H9 (cell line): ENCODE results near the gene TSPAN17. TPM values are rescaled to one million over a fixed set of nuclear protein-coding genes. Genes with fewer than 3 reads are reported as not detected.

Source experiments
- DNase-seq: peaks from one replicate; pipeline ENCODE4 v3.0.0-alpha.2; 2017
- H2AFZ ChIP-seq: one replicate; pipeline ENCODE4 v1.6.1; 2013; ENCODE audit warnings: mild to moderate bottlenecking, low read length, control low read depth, moderate library complexity
- H2AK5ac ChIP-seq: 2 replicates; pipeline ENCODE4 v1.6.1; 2013; ENCODE audit warnings: low read length, control low read depth, mixed read lengths; ENCODE audit not compliant: insufficient read length
- H2BK120ac ChIP-seq: one replicate; pipeline ENCODE4 v1.6.1; 2013; ENCODE audit warnings: low read depth, mild to moderate bottlenecking, low read length, control low read depth, inconsistent platforms; ENCODE audit not compliant: poor library complexity, severe bottlenecking
- H2BK12ac ChIP-seq: 2 replicates; pipeline ENCODE4 v1.6.1; 2013; ENCODE audit warnings: low read length, control low read depth, mixed read lengths, low read depth; ENCODE audit not compliant: insufficient read length
- H2BK15ac ChIP-seq: 2 replicates; pipeline ENCODE4 v1.6.1; 2013; ENCODE audit warnings: low read depth, low read length, control low read depth
- H2BK20ac ChIP-seq: one replicate; pipeline ENCODE4 v1.6.1; 2013; ENCODE audit warnings: low read depth, mild to moderate bottlenecking, low read length, control low read depth, inconsistent platforms; ENCODE audit not compliant: poor library complexity, severe bottlenecking
- H2BK5ac ChIP-seq: 2 replicates; pipeline ENCODE4 v1.6.1; 2013; ENCODE audit warnings: low read length, control low read depth, mixed read lengths; ENCODE audit not compliant: insufficient read length
- H3K14ac ChIP-seq: 2 replicates; pipeline ENCODE4 v1.6.1; 2013; ENCODE audit warnings: low read length, control low read depth; ENCODE audit not compliant: insufficient read depth
- H3K18ac ChIP-seq: 2 replicates; pipeline ENCODE4 v1.6.1; 2013; ENCODE audit warnings: low read depth, mild to moderate bottlenecking, mixed read lengths, low read length, control low read depth; ENCODE audit not compliant: insufficient read length
- H3K23ac ChIP-seq: 2 replicates; pipeline ENCODE4 v1.6.1; 2013; ENCODE audit warnings: low read length, control low read depth, mixed read lengths, low read depth; ENCODE audit not compliant: insufficient read length
- H3K23me2 ChIP-seq: 2 replicates; pipeline ENCODE4 v1.6.1; 2013; ENCODE audit warnings: low read depth, mild to moderate bottlenecking, mixed read lengths, low read length, control low read depth; ENCODE audit not compliant: insufficient read length, poor library complexity, severe bottlenecking
- H3K27ac ChIP-seq: 2 replicates; pipeline ENCODE4 v1.5.1; 2013; ENCODE audit warnings: low read length, control low read depth, mixed read lengths, low read depth; ENCODE audit not compliant: insufficient read length
- H3K27me3 ChIP-seq: 2 replicates; pipeline ENCODE4 v1.6.1; 2013; ENCODE audit warnings: low read length, control low read depth, inconsistent platforms; ENCODE audit not compliant: insufficient read depth
- H3K4ac ChIP-seq: 2 replicates; pipeline ENCODE4 v1.6.1; 2013; ENCODE audit warnings: low read depth, mild to moderate bottlenecking, control low read depth, inconsistent platforms, low read length, moderate library complexity
- H3K4me1 ChIP-seq: 2 replicates; pipeline ENCODE4 v1.6.1; 2013; ENCODE audit warnings: low read length, control low read depth, inconsistent platforms; ENCODE audit not compliant: insufficient read depth
- H3K4me2 ChIP-seq: 2 replicates; pipeline ENCODE4 v1.6.1; 2013; ENCODE audit warnings: low read length, control low read depth, mixed read lengths; ENCODE audit not compliant: insufficient read length, insufficient read depth
- H3K56ac ChIP-seq: 2 replicates; pipeline ENCODE4 v1.6.1; 2013; ENCODE audit warnings: low read depth, mild to moderate bottlenecking, mixed read lengths, low read length, control low read depth; ENCODE audit not compliant: insufficient read length
- H3K79me1 ChIP-seq: 2 replicates; pipeline ENCODE4 v1.6.1; 2013; ENCODE audit warnings: low read depth, mild to moderate bottlenecking, moderate library complexity, low read length, control low read depth, inconsistent platforms; ENCODE audit not compliant: insufficient read depth, poor library complexity, severe bottlenecking
- H3K79me2 ChIP-seq: 2 replicates; pipeline ENCODE4 v1.6.1; 2013; ENCODE audit warnings: low read length, control low read depth, inconsistent platforms; ENCODE audit not compliant: insufficient read depth
- H3K9ac ChIP-seq: 2 replicates; pipeline ENCODE4 v1.6.1; 2013; ENCODE audit warnings: low read length, control low read depth, mixed read lengths; ENCODE audit not compliant: insufficient read length; ENCODE audit errors: extremely low read depth
- H3K9me3 ChIP-seq: one replicate; pipeline ENCODE4 v1.6.1; 2013; ENCODE audit warnings: low read depth, low read length, inconsistent platforms; ENCODE audit not compliant: control insufficient read depth
- H3T11ph ChIP-seq: one replicate; pipeline ENCODE4 v1.6.1; 2013; ENCODE audit warnings: mild to moderate bottlenecking, low read length, control low read depth, inconsistent platforms
- H4K20me1 ChIP-seq: one replicate; pipeline ENCODE4 v1.6.1; 2013; ENCODE audit not compliant: control insufficient read depth, insufficient read length, insufficient read depth
- H4K5ac ChIP-seq: 2 replicates; pipeline ENCODE4 v1.6.1; 2013; ENCODE audit warnings: low read depth, mild to moderate bottlenecking, mixed read lengths, low read length, control low read depth; ENCODE audit not compliant: insufficient read length
- H4K8ac ChIP-seq: replicated peaks from 2 replicates; pipeline ENCODE4 v1.6.1; 2013; ENCODE audit warnings: low read length, control low read depth, mixed read lengths, low read depth; ENCODE audit not compliant: insufficient read length
- H4K91ac ChIP-seq: 2 replicates; pipeline ENCODE4 v1.6.1; 2013; ENCODE audit warnings: low read depth, mild to moderate bottlenecking, moderate library complexity, mixed read lengths, low read length, control low read depth; ENCODE audit not compliant: insufficient read length
- H3K27ac Mint-ChIP-seq, 3 experiments: 2 replicates in 2 of 3; 3 replicates in 1 of 3; pipeline ENCODE4 v1.8.0; 2020 to 2021; ENCODE audit warnings: mixed read lengths in 3 of 3, mild to moderate bottlenecking in 1 of 3, moderate library complexity in 1 of 3
- H3K27me3 Mint-ChIP-seq: 2 replicates; pipeline ENCODE4 v1.8.0; 2021; ENCODE audit warnings: low read depth, mild to moderate bottlenecking, moderate library complexity, mixed read lengths
- H3K36me3 Mint-ChIP-seq, 3 experiments: 2 replicates in 2 of 3; 3 replicates in 1 of 3; pipeline ENCODE4 v1.8.0; 2020 to 2021; ENCODE audit warnings: low read depth in 3 of 3, mixed read lengths in 3 of 3; ENCODE audit not compliant: insufficient read depth in 1 of 3
- H3K4me1 Mint-ChIP-seq, 2 experiments: 2 replicates each; pipeline ENCODE4 v1.8.0; 2020; ENCODE audit warnings: mixed read lengths in 2 of 2
- H3K4me3 Mint-ChIP-seq, 2 experiments: 2 replicates in 1 of 2; 3 replicates in 1 of 2; pipeline ENCODE4 v1.8.0; 2020 to 2021; ENCODE audit warnings: mild to moderate bottlenecking in 2 of 2, mixed read lengths in 2 of 2, moderate library complexity in 1 of 2
- H3K9me3 Mint-ChIP-seq, 2 experiments: 2 replicates in 1 of 2; 3 replicates in 1 of 2; pipeline ENCODE4 v1.8.0; 2020; ENCODE audit warnings: mild to moderate bottlenecking in 2 of 2, mixed read lengths in 2 of 2, moderate library complexity in 1 of 2
- WGBS: extraction: QIAGEN DNeasy Blood & Tissue Kit; methylation state at CpG from one replicate; pipeline ENCODE4 v1.1.7; 2013; ENCODE audit warnings: missing lambda C conversion rate, low lambda C conversion rate, mixed read lengths; ENCODE audit not compliant: insufficient read length; ENCODE audit errors: extremely low coverage; 5-methylcytosine and 5-hydroxymethylcytosine counted together
- total RNA-seq: library from RNA; stranded (reverse); gene quantifications from 2 replicates; pipeline ENCODE4 v1.2.1, GENCODE V29; 2021
- TF ChIP-seq, protein P1 (sequence below): fragments of 200-600 bp; sonication (generic); conservative IDR thresholded peaks from 3 replicates; pipeline ENCODE4 v1.8.0; 2021; ENCODE audit warnings: antibody characterized with exemption, mild to moderate bottlenecking

Gene TSPAN17
- total RNA-seq, 1 experiment from 2014 or later: 46.8 TPM

DNA sequence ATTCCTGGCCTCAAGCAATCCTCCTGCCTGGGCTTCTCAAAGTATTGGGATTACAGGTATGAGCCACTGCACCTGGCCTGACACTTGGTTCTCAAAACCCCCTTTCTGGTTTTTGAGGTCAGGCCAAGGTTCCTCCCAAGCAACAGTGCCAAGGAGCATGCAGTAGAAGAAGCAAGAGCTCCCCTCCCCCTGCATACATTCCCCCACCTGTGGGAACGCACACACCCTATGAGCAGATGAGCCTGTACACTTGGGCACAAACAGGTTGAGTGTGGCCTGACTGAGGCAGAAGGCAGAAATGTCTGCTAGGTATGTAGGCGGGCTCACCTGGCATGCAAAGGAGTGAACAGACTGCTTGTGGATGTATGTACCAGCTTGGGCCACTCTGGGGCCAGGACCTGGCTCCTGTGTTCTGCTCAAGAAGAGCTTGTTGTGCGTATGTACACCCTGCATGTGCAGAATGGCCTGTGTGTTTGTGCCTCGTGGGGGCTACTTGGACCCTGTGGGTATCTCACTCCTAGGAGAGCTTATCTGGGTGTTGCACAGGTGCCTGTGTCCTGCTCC, 39.1 kb upstream of the TSPAN17 start:
- Histone ChIP-seq H4K91ac (no peak overlapping the region), H2BK12ac (no peak overlapping the region), H3K79me2 (no peaks in the 10 kb centered on the region), H3K23me2 (peaks cover 6% of the 10 kb centered on the region), H3K4me2 (no peak overlapping the region), H3K9ac (no peak overlapping the region), H3K23ac (no peak overlapping the region), H2BK5ac (no peak overlapping the region), H3T11ph (no peak overlapping the region), H2AK5ac (no peak overlapping the region), H3K14ac (no peak overlapping the region; the same call in 1 of the 2 replicates), H4K8ac (no peak overlapping the region), H3K27me3 (no peaks in the 10 kb centered on the region; the same call in 1 of the 2 replicates), H3K18ac (no peak overlapping the region), H3K27ac (no peak overlapping the region), H3K9me3 (no peaks in the 10 kb centered on the region), H4K5ac (no peak overlapping the region), H3K79me1 (no peaks in the 10 kb centered on the region), H3K4me1 (no peaks in the 10 kb centered on the region; the same call in 1 of the 2 replicates), H2AFZ (no peak overlapping the region), H2BK120ac (no peak overlapping the region), H3K56ac (no peak overlapping the region), H3K4ac (no peak overlapping the region), H2BK20ac (no peak overlapping the region), H4K20me1 (no peaks in the 10 kb centered on the region), H2BK15ac (no peak overlapping the region)
- H3K9me3 Mint-ChIP-seq: no peaks in the 10 kb centered on the region; a peak in 1 of 5 replicates
- H3K4me3 Mint-ChIP-seq: peak overlapping the region; percentile 86 to 96; a peak in 4 of 5 replicates
- H3K27ac Mint-ChIP-seq: no peak overlapping the region
- no peaks in the 10 kb centered on the region for H3K36me3 Mint-ChIP-seq
- peaks cover 21% of the 10 kb centered on the region for H3K27me3 Mint-ChIP-seq
- H3K4me1 Mint-ChIP-seq: peaks cover 38 to 42% of the 10 kb centered on the region in 2 experiments
- TF ChIP-seq, protein P1, sequence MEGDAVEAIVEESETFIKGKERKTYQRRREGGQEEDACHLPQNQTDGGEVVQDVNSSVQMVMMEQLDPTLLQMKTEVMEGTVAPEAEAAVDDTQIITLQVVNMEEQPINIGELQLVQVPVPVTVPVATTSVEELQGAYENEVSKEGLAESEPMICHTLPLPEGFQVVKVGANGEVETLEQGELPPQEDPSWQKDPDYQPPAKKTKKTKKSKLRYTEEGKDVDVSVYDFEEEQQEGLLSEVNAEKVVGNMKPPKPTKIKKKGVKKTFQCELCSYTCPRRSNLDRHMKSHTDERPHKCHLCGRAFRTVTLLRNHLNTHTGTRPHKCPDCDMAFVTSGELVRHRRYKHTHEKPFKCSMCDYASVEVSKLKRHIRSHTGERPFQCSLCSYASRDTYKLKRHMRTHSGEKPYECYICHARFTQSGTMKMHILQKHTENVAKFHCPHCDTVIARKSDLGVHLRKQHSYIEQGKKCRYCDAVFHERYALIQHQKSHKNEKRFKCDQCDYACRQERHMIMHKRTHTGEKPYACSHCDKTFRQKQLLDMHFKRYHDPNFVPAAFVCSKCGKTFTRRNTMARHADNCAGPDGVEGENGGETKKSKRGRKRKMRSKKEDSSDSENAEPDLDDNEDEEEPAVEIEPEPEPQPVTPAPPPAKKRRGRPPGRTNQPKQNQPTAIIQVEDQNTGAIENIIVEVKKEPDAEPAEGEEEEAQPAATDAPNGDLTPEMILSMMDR: no peak
- DNase-seq: no peak
- WGBS: no CpG with 5 or more reads among the region's 4 CpGs
